Chondrocyte (in vitro differentiated cells): ENCODE data around the gene SATB2. TPM values are rescaled to one million over a fixed set of nuclear protein-coding genes. Genes with fewer than 3 reads are reported as not detected.

Source experiments
- DNase-seq: peaks from one replicate; pipeline ENCODE4 v3.0.0; 2021; ENCODE audit warnings: mixed read lengths, low spot score
- H3K27ac Mint-ChIP-seq: one replicate; pipeline ENCODE4 v1.8.0; 2021; ENCODE audit warnings: mild to moderate bottlenecking, moderate library complexity, mixed read lengths; ENCODE audit not compliant: unreplicated experiment
- H3K27me3 Mint-ChIP-seq: 2 replicates; pipeline ENCODE4 v1.8.0; 2021; ENCODE audit warnings: low read depth, mixed read lengths
- H3K36me3 Mint-ChIP-seq: 2 replicates; pipeline ENCODE4 v1.8.0; 2021; ENCODE audit warnings: low read depth, mixed read lengths
- H3K4me1 Mint-ChIP-seq: 2 replicates; pipeline ENCODE4 v1.8.0; 2021; ENCODE audit warnings: low read depth, mild to moderate bottlenecking, mixed read lengths
- H3K4me3 Mint-ChIP-seq: one replicate; pipeline ENCODE4 v1.8.0; 2021; ENCODE audit warnings: mild to moderate bottlenecking, moderate library complexity, mixed read lengths; ENCODE audit not compliant: unreplicated experiment
- H3K9me3 Mint-ChIP-seq: 2 replicates; pipeline ENCODE4 v1.8.0; 2021; ENCODE audit warnings: low read depth, mixed read lengths
- CTCF ChIP-seq: fragments of 200-600 bp; sonication (generic); IDR thresholded peaks from 2 replicates; pipeline ENCODE4 v1.5.0; 2021; ENCODE audit warnings: antibody characterized with exemption, mild to moderate bottlenecking, moderate library complexity
- total RNA-seq: library from RNA; stranded (reverse); gene quantifications from 3 replicates; pipeline ENCODE4 v1.2.1, GENCODE V29; 2021

Gene SATB2
- total RNA-seq, 1 donor from 2014 or later = 11.6 TPM

GRCh38 chr2:199490049-199490448 lies 32.3 kb upstream of the SATB2 start:
- Mint-ChIP-seq H3K36me3 (no peaks in the 10 kb centered on the region), H3K9me3 (no peaks in the 10 kb centered on the region), H3K4me3 (no peak overlapping the region), H3K27ac (no peak overlapping the region), H3K4me1 (no peaks in the 10 kb centered on the region), H3K27me3 (peaks cover 20% of the 10 kb centered on the region)
- DNase-seq = no peak
- TF ChIP-seq CTCF = no peak

- no peak for DNase-seq
Measured at GRCh38 chr2:199488772-199489400, 31.1 kb upstream of the SATB2 start.

GRCh38 chr2:199485732-199486335 lies 28.1 kb upstream of the SATB2 start:
- Mint-ChIP-seq H3K36me3 (no peaks in the 10 kb centered on the region), H3K9me3 (no peaks in the 10 kb centered on the region), H3K27ac (no peak overlapping the region), H3K27me3 (peaks cover 28% of the 10 kb centered on the region), H3K4me1 (no peaks in the 10 kb centered on the region), H3K4me3 (no peak overlapping the region)
- no peak for DNase-seq
- TF ChIP-seq CTCF = peak; percentile 83

More at GRCh38 chr2:199488772-199489400, 31.1 kb upstream of the SATB2 start:
- Mint-ChIP-seq H3K4me1 (no peaks in the 10 kb centered on the region), H3K27ac (no peak overlapping the region), H3K36me3 (no peaks in the 10 kb centered on the region), H3K27me3 (peaks cover 24% of the 10 kb centered on the region), H3K9me3 (no peaks in the 10 kb centered on the region), H3K4me3 (no peak overlapping the region)
- peak; percentile 86 for TF ChIP-seq CTCF

- peaks cover 32% of the 10 kb centered on the region for H3K27me3 Mint-ChIP-seq
- no peak for DNase-seq
- no peak overlapping the region for H3K27ac Mint-ChIP-seq
Measured at GRCh38 chr2:199484927-199485326, 27.2 kb upstream of the SATB2 start.

GRCh38 chr2:199480966-199481365 lies 23.2 kb upstream of the SATB2 start:
- H3K36me3 Mint-ChIP-seq = no peaks in the 10 kb centered on the region

More at GRCh38 chr2:199484927-199485326, 27.2 kb upstream of the SATB2 start:
- TF ChIP-seq CTCF = peak; percentile 15
- H3K4me1 Mint-ChIP-seq = no peaks in the 10 kb centered on the region
- no peak overlapping the region for H3K4me3 Mint-ChIP-seq
- H3K36me3 Mint-ChIP-seq = no peaks in the 10 kb centered on the region
- no peaks in the 10 kb centered on the region for H3K9me3 Mint-ChIP-seq

More at GRCh38 chr2:199480966-199481365, 23.2 kb upstream of the SATB2 start:
- no peak for TF ChIP-seq CTCF
- H3K4me3 Mint-ChIP-seq = no peak overlapping the region
- no peak overlapping the region for H3K27ac Mint-ChIP-seq
- peaks cover 30% of the 10 kb centered on the region for H3K27me3 Mint-ChIP-seq
- no peak for DNase-seq
- H3K9me3 Mint-ChIP-seq = no peaks in the 10 kb centered on the region
- H3K4me1 Mint-ChIP-seq = no peaks in the 10 kb centered on the region
